PC-9 (cell line): ENCODE data around the gene PACRG.

Experiments
- CTCF ChIP-seq: fragments of 200-600 bp; sonication (generic); conservative IDR thresholded peaks from 2 replicates; pipeline ENCODE4 v1.6.1; 2017; ENCODE audit warnings: mixed run types, antibody characterized with exemption, mild to moderate bottlenecking, moderate library complexity
- EZH2 ChIP-seq: fragments of 200-600 bp; sonication (generic); IDR thresholded peaks from 2 replicates; pipeline ENCODE4 v1.8.0; 2017; ENCODE audit warnings: antibody characterized with exemption, low read depth

GRCh38 chr6:162679681-162680080 lies 48.1 kb upstream of the PACRG start:
- no peak for TF ChIP-seq CTCF
- no peak for TF ChIP-seq EZH2
